HG02943 (cell line): ENCODE measurements around the gene DGLUCY.
"Not testable (repeated sequence)": the region's sequence is repeated elsewhere in the genome, so short reads cannot be mapped to it uniquely, and the experiment has no call there.

Source experiments
- ATAC-seq: cut with Tn5 transposase; IDR thresholded peaks from one replicate; pipeline ENCODE4 v1.9.1; 2021; ENCODE audit warnings: mild to moderate bottlenecking, low read depth, moderate library complexity; ENCODE audit not compliant: unreplicated experiment

Gene DGLUCY

DNA sequence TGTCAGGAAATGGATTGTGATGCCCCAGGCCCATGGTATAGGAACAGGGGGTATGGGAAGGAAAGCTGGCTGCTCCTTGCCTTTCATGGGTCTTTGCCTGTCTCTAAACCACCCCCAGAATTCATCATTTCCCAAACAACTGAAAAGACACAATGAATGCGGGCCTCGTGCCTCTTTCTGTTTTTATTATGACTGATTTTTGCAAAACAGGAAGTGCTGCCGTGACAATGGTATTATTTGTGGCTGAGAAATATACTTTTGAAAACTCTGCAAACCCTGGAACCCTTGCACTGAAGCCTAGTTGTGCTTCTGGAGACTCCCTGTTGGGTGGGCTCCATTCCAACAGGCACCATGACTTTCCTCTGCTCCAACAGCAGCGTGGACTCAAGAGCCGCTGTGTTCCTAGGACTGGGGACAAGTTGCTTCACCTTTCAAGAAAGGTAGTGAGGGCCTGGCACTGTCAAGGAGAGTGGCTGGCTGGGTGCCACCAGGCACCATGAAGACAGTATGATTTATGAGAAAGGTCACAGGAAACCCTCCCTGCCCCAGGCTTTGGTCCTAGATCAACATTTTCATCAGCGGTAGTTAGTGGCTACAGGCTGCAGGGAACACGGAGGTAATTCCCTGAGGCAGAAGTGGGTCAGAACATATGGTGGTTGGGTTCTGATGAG lies 4.8 kb upstream of the DGLUCY start:
- no peak for ATAC-seq

DNA sequence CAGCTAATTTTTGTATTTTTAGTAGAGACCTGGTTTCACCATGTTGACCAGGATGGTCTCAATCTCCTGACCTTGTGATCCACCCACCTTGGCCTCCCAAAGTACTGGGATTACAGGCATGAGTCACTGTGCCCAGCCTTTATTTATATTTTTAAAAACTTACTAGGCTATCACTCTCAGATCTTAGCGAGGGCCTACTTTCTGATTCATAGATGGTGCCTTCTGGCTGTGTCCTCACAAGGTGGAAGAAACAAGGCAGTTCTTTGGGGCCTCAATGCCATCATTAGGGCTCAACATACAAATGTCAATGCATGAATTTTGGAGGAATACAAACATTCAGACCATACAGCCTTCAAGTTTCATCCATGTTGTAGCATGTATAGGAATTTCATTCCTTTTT lies 2.4 kb upstream of the DGLUCY start:
- no peak for ATAC-seq

DNA sequence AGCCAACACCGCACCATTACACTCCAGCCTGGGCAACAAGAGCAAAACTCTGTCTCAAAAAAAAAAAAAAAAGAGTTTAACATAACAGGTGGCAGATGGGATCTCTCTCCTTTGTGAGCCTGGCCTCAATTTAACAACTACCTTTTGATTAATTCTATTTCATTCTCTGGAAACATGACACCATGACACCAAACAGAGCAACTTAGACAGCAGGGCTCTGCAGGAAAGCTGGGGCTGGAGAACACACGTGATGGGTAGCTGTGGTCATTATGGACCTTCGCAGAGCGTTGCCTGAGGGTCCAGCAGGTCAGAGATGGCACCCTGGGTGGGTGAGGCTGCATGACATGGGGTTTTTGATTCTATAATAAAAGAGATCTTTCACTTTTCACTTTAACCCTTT lies 1.7 kb upstream of the DGLUCY start:
- ATAC-seq: no peak

DNA sequence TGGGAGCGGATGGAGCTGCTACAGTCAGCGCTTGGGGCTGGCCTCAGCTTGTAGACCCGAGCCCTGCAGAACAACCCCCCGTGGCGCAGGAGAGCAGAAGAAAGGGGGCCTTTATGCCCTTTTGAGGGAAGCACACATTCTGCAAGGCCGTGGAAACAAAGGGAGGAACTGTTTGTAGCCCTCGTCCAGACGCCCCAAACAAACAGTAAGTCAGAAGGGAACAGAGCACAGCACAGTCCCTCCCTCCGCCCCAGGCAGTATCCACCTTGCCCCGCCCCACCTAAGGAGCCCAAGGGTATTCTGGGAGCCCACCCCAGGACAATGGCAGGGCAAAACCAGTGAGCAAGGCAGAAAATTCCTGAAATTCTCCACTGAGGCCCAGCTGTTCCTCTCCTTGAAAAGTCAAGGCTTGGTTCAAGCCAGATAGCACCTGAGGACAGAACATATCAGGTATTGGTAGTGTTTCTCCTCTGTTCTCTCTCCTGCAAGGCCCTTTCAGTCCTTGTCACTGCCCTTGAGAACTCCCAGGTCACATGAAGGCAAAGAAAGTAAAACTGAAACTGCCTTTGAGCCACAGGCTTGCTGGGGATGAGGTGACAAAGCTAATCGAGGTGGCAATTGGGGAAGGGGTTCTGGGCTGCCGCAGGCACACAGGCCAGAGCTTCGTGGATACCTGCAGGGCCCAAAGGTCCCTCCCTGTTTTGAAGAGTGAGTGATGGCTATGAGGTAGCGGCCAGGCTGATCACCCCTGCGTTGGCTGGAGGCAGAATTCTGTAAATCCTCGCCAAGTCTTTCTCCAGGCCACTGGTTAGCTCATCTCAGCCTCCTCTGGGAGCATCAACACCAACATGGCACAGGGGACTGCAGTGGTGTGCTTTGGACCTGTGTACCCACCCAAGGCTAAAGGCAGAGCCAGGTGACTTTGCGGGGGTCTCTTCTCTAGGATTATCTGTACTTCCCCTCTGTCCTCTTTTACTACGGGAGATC lies 499 bp downstream of the DGLUCY start:
- ATAC-seq: peak; percentile 77

DNA sequence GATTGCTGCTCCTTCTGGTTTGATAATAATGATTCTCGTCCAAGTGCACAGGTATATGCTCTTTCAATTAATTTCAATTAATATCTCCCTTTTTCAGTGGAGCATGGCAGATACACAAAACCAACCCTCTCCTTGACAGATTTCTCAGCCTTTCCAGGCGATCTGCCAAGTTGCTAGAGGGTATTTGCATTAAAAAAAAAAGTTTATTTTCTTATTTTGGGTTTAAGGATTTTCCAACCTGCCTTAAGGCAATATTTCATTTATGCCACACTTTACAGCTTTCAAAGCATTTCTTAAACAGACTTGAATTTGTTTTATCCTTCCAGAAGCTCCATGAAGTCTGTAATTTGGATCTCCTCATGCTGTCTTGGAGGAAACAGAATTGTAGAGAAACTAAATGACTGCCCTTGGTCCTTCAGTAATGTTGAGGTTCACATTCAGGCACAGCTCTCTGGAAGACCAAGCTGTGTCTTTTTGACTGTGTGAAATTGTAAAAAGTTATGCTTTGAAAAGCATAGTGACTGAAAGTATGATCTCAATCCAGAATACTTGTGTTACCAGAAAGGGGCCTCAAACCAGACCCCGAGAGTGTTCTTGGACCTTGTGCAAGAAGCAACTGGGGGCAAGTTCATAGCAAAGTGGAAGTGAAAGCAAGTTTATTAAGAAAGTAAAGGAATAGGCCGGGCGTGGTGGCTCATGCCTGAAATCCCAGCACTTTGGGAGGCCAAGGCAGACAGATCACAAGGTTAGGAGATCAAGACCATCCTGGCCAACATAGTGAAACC lies 2.3 kb downstream of the DGLUCY start:
- ATAC-seq: no peak

DNA sequence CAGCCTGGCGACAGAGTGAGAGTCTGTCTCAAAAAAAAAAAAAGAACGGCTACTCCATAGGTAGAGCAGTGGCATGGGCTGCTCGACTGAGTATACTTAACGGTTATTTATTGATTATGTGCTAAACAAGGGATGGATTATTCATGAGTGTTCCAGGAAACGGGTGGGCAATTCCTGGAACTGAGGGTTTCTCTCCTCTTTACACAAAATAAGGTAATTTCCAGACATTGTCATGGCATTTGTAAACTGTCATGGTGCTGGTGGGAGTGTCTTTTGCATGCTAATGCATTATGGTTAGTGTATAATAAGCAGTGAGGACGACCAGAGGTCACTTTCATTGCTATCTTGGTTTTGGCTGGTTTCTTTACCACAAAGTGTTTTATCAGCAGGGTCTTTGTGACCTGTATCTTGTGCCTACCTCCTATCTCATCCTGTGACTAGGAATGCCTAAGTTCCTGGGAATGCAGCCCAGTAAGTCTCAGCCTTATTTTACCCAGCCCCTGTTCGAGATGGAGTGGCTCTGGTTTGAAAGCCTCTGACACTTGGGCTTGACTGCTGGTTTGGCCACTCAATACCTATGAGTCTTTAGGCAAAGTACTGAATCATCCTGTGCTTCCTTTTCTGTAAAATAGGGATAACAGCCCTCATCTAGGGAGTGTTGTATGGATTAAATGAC lies 3.2 kb downstream of the DGLUCY start:
- ATAC-seq: no peak

DNA sequence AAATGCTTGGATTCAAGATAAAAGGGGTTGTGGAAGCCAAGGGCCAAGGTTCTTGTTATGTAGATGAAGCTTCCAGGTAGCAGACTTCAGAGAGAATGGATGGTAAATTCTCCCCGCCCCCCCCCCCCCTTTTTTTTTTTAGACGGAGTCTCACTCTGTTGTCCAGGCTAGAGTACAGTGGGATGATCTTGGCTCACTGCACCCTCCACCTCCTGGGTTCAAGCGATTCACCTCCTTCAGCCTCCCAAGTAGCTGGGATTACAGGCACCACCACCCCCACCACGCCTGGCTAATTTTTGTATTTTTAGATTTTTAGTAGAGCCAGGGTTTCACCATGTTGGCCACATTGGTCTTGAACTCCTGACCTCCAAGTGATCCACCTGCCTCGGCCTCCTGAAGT lies 4.1 kb downstream of the DGLUCY start:
- no peak for ATAC-seq

DNA sequence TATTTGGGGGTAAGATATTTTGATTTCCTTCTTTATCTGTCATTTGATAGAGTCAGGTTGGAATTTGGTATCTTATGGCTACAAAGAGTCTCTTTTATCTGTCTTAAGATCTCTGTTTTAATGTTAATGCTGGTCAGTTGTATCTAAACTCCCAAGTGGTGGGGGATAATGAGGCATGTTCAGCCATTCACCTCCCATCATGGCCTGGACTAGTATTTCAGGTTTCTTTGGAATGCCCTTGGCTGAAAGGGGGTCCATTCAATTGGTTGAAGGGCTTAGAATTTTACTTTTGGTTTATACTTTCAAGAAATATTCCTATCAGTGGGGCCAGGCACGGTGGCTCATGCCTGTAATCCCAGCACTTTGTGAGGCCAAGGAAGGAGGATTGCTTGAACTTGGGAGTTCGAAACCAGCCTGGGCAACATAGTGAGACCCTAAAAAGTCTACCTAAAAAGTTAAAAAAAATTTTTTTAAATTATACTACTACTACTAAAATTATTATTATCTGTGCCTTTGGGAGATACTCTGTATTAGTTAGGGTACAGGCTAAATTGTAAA lies 4.7 kb downstream of the DGLUCY start:
- no peak for ATAC-seq

DNA sequence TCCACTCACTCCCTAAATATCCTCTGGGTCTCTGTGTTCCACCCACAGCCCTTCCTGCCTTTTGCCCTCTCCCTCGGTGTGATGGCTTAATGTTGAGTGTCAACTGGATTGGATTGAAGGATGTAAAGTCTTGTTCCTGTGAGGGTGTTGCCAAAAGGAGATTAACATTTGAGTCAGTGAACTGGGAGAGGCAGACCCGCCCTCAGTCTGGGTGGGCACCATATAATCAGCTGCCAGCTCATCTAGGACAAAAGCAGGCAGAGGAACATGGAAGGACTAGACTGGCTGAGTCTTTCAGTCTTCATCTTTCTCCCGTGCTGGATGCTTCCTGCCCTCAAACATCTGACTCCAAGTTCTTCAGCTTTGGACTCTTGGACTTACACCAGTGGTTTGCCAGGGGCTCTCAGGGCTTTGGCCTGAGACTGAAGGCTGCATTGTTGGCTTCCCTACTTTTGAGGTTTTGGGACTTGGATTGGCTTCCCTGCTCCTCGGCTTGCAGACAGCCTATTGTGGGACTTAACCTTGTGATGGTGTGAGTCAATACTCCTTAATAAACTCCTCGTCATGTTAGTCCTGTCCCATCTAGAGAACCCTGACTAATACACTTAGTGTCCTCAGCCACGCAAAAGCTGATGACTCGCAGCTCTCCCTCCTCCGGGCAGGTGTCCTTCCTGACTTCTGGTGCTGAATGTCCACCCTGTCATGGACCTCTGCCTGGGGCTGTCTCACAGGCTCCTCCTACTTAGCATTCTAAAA lies 5.9 kb downstream of the DGLUCY start:
- ATAC-seq: no peak

DNA sequence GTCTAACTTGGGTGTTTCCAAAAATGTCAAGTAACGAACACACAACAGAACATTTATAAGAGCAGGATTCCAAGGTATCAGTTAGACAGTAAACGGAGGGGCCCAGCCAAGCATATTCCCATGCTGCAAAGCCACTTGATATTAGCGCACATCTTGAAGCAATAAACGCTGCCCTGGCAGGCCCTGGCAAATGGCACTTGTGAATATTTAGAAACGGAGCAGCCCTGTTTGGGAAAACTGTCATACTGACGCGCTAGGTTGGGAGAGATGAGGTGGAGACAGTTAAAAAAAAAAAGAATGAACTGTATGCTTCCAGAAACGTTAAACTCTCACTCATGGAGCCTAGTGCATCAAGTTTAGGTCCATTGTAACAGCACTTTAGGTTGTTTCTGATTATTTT lies 9.3 kb downstream of the DGLUCY start:
- ATAC-seq: no peak

DNA sequence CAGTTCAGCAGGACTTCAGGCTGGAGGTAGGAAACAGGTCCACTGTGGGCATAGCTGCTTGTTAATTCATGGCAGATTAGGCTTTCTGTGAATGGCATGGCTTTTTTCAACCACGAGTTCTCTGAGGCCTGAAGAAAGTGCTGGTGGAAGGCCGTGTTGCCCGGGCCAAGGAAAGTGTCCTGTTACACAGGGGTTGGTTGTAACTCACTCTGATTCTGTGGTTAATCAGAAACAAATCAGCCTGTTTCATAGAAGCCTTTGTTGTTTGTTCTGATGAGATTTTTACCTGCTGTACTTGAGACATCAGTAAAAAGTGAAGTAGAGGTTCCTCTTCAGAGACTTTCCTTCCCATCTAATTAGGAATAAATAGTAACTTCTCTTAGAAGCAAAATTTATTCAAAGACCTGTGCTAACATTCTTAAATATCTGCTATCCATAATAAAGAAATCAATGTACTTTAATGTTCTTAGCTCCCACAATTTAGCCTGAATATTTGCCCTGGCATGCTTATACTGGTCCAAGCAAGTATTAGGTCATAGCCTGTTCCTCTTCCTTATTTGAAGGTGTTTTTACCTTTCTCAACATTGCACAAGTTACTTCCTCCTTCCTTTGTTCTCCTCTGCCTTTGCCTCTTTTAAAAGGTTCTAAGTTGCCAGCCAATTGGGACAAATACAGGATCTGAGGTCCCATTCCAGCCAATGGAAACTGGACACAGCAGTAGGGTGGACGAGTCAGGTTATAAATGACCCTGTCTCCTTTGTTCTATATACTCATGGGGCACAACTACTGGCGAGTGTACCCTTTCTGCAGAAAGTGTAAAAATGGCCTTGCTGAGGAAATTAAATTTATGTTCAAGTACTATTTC lies 10.8 kb downstream of the DGLUCY start:
- ATAC-seq: not testable (repeated sequence)

DNA sequence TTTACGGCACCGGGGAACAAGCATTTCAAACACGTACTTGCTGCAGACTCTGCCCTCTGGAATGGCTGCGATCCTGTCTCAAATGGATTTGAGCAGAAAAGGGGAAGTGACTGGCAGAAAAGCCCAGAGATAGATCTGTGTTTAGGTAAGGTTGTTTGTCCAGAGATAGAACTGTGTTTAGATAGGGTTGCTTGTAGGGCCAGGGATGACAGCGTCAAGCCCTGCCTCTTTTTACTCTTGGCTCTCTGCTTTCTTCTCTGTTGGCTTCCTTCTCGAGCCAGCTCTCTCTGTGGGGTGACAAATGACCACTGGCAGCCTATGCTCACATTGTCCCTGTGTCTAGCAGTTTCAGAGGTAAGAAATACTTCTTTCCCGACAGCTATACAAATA lies 11.4 kb downstream of the DGLUCY start:
- no peak for ATAC-seq

DNA sequence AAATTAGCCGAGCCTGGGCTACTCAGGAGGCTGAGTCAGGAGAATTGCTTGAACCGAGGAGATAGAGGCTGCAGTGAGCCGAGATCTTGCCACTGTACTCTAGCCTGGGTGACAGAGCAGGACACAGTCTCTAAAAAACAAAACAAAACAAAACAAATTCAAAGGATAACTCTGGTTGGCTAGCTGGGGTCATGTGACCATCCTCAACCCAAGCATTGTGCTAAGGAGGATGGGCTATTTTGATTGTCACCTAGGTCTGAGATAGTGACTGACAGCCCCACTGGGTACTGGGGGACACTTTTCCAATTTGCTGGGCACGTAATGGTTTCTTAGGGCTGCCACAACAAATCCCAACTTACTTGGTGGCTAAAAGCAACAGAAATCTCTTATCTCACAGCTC lies 11.9 kb downstream of the DGLUCY start:
- no peak for ATAC-seq

DNA sequence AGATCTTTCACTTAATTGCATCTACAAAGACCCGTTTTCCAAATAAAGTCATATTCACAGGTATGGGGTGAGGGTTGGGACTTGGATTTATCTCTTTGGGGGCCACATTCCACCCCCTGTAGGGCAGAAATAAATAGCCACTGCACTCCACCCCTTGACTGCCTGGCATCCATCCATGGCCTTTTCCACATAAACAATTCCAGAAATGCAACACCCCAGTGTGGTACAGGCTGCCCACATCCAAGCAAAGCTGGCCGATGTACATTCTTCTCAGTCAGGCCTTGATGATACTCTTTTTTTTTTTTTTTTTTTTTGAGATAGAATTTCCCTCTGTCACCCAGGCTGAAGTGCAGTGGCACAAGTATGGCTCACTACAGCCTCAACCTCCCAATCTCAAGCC lies 12.9 kb downstream of the DGLUCY start:
- no peak for ATAC-seq

DNA sequence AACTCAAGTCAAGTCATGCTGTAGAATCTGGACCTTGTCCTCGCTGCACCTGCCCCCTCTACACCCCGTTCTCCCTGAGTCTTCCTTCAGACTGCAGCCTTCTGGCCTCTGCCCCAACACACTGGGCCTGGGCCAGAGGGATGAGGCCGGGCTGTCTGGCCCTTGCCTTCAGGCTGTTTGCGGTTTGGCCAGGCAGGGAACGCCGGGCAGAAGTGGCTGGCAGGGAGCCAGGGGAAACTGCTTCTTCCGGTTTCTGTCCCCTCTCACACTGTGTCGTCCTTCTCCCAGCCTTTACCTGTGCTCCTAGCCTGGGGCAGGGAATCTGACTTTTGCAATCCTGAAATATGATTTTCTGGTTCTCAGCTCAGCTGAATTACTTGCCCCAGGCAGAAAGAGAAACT lies 13.5 kb downstream of the DGLUCY start:
- ATAC-seq: no peak

DNA sequence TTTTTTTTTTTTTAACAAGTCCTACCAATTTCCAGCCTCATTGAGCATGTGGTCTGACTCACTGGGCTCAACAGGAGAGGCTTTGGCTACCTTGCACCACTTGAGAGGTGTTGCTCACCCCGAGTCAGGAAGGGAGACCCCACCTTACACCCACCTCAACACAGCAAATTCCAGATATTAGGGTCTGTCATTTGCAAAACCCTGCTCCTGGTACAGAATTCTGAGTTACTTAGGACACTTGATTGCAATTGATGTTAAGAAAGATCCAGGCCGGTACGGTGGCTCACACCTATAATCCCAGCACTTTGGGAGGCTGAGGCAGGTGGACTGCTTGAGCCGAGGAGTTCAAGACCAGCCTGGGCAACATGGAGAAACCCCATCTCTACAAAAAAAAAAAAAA lies 14.1 kb downstream of the DGLUCY start:
- ATAC-seq: no peak

DNA sequence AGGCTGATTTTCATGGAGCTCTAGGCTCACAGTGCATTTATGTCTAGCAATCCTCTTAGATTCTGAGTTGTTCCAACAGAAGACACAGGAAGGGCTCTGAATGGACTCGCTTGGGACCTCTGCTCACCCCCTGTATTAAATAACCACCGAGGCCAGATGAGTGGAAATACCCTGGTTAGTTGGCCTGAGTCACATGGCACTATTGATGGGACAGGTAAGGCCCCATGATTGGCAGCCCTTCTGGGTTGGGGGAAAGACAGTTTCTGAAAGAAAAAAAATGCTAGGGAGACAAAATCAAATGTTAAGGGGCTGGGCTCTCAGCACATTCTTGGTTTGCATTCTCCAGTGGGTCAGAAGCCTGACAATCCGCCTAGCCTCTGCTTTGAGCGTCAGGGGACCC lies 14.8 kb downstream of the DGLUCY start:
- ATAC-seq: no peak

DNA sequence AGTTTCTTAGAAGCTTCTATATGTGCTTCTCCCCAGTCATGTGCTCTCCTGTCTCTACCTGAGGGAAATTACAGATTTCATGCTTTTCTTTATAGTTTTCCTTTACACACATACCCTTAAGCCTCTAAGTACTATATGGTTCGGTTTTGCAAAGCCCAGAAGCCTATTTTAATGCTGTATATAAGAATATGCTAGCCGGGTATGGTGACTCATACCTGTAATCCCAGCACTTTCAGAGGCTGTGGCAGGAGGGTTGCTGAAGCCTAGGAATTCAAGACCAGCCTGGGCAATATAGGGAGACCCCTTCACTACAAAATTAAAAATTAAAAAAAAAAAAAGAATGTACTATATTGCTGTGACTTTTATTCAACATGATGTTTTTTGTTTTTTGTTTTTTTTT lies 15.4 kb downstream of the DGLUCY start:
- ATAC-seq: no peak

DNA sequence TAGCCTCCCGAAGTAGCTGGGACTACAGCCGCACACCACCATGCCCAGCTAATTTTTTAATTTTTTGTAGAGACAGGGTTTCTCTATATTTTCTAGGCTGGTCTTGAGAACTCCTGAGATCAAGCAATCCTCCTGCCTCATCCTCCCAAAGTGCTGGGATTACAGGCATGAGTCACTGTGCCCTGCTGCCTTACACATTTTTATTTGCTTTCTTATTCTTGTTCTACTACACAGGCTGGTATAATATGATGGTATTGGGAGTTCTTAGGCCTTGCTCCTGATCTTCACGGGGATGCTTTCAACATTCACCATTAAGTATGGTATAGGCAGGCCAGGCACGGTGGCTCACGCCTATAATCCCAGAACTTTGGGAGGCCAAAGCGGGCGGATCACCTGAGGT lies 21.2 kb downstream of the DGLUCY start:
- no peak for ATAC-seq
